Measurements from ENCODE around the gene UGT2A2.
A peak's percentile ranks its signal among the peaks of the same experiment; 100 is the strongest.
"Not testable (repeated sequence)": the region's sequence is repeated elsewhere in the genome, so short reads cannot be mapped to it uniquely, and the experiment has no call there.

The UGT2A2 gene

DNA sequence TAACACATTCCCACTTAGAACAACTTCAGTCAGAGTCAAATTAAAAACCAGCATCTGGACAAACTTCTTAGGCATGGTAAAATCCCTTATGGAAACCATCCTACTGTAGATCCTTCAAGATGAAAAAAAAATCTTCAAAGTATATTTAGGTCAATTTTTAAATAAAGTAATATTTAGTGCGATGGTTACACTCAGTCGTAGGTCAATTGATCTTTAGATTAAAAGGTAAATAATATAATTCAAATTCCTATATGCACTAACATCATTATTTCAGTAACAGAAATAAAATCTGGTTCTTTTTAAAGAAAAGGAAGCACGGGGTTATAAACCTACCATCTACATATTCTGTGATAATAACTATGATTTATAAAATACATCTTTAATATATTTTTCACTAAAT lies at the start of gene UGT2A2:
UGT2A2 (minus strand) TSS at position 101 of the 400 bp plus-strand sequence; CDS start at position 99, 2 bp downstream.
- no peak for DNase-seq

DNA sequence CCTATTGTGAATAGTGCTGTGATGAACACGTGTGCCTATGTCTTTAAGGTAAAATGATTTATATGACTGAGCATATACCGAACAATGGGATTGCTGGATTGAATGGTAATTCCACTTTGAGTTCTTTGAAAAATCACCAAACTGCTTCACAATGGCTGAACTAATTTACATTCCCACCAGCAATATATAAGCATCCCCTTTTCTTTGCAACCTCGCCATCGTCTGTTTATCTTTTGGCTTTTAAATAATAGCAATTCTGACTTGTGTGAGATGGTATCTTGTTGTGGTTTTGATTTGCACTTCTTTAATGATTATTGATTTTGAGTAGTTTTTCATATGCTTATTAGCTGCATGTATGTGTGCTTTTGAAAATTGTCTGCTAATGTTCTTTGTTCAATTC lies 45.4 kb upstream of the UGT2A2 start:
- DNase-seq = no peak

GRCh38 chr4:69668680-69669079 lies 29.2 kb upstream of the UGT2A2 start:
- DNase-seq = no peak

GRCh38 chr4:69664009-69664408 lies 24.6 kb upstream of the UGT2A2 start:
- not testable (repeated sequence) for DNase-seq

DNA sequence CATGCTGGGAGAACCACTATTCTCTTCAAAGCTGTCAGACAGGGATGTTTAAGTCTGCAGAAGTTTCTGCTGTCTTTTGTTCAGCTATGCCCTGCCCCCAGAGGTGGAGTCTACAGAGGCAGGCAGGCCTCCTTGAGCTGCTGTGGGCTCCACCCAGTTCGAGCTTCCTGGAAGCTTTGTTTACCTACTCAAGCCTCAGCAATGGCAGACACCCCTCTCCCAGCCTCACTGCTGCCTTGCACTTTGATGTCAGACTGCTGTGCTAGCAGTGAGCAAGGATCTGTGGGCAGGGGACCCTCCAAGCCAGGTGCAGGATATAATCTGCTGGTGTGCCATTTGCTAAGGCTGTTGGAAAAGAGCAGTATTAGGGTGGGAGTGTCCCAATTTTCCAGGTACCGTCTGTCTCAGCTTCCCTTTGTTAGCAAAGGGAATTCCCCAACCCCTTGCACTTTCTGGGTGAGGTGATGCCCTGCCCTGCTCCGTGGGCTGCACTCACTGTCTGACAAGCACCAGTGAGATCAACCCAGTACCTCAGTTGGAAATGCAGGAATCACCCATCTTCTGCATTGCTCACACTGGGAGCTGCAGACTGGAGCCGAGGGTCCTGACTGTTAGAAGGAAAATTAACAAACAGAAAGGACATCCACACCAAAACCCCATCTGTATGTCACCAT lies 21.8 kb upstream of the UGT2A2 start:
- not testable (repeated sequence) for DNase-seq

- DNase-seq = no peak
Measured at GRCh38 chr4:69658133-69658532, 18.7 kb upstream of the UGT2A2 start.

DNA sequence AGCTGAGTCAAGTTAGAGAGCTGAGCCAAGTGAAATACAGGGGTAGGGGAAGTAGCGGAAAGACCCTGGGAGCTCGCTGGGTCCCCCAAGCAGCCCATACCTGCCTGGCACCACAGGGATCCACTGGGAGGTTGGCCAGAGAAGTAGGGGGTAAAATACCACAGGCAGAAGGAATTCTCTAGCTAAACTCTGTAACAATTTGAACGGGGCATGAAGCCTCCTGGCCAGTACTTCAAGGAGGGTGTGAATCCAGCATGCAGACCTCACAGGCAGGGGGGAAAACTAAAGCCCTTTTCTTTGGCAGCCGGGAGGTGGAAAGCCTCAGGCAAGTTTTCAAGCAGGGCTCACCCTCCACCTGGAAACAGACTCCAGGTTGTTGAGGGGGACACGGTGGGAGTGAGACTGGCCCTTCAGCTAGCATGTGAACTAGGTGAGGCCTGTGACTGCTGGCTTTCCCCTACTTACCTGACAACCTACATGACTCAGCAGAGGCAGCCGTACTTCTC lies 17.3 kb upstream of the UGT2A2 start:
- peak; percentile 59 for DNase-seq

- DNase-seq = no peak
Measured at GRCh38 chr4:69653147-69653546, 13.7 kb upstream of the UGT2A2 start, which contains the start of gene UGT2A1. TSS of gene UGT2A1 (minus strand) at chr4:69653247. CDS start at chr4:69647644, 5,603 bp downstream.

DNA sequence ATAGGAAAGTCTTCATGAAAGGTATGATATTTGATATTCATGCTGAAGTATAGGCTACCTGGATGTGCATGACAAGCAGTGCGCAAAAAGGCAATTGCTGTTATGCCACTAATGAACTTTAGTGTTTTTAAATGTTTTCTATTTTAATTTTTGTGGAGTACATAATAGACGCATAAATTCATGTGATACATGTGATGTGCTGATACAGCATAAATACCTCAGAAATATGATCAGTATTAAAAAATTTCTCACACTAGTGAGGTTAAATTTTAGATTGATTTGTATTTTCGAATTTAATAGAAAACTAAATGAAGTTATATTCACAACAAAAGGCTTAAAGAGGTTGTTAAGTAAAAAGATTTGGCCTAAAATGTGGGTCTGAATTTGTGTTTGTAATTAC lies 11.4 kb upstream of the UGT2A2 start:
- no peak for DNase-seq

DNA sequence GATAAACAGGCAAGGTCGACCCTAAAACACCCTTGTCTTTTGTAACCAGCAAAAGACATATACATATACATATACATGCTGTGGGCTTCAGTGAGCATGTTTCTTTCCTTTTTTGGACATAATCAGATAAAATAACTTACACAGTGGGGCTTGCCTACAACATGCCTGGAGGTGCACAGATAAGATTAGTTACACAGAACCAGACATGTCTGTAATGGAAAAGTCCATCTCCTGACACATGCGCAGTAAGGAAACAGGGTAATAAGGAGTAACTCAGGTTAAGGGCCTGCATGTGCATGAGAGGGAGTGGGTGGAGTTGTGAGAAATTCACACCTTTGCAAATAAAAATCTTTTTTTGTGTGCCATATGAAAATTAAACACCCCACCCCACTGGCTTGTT lies 10.2 kb upstream of the UGT2A2 start:
- DNase-seq = no peak

DNA sequence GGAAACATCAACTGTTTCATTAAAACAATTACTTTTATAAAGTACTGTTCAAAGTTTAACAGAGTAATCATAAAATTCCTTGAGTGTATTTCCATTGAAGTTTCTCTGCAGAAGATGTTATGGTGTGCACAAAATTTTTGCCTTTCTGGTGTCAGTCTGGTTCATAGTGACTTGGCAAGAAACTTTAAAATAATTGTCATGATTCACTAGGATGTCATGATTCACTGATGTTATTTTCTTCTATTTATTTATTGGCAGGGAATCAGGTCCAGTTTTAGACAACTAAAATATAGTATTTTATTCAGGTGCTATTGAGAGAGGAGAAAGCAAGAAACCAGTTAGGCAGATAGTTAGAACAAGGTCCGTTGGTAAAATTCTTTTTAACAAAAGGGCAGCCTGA lies 9.8 kb upstream of the UGT2A2 start:
- DNase-seq = no peak

DNA sequence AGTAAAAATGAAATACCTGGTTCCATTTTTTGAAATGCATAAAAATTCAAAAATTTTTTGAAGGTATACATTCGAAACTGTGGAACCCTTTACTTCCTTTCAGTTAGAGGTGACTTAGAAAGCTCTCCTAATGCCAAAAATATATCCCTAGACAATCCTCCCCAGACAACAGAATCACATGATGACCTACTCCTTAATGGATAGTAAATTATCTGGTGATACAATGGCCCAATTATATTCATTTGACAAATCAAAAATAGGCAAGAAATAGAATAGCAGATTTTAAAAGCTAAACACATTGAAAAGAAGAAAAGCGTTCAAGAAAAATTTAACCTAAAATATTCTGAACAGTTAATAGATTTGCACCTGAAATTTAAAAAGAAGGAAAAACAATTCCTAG lies 3.5 kb upstream of the UGT2A2 start:
- DNase-seq = no peak

- DNase-seq = no peak
Measured at GRCh38 chr4:69640289-69640688, 847 bp upstream of the UGT2A2 start.

DNA sequence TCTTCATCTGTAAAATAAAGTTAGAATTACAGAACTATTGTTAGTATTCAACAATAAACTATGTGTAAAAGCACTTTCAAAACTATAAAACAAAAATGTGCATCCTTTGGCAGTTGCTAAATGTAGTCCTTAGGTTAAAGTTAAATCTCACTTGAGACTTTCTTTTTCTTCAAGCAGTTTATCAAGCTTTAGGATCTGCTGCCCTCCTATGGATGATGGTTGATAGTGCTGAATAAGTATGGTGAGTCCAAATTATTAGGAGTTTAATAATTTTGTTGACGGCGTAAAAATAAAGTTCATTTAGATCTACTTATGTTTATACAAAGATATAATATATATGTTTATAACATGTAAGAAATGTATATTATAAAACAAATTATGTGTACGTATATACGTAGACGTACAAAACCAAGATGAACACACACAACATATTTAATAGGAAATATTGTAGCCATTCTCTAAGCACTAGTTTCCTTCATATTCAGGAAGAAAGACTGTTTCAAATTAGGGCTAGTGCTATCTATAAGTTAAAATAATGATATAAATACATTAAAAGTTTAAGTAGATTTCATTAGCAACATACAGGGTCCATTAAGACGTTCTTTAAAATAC lies 22.3 kb downstream of the UGT2A2 start:
- DNase-seq = no peak

- DNase-seq = no peak
Measured at GRCh38 chr4:69610484-69610883, 29.0 kb downstream of the UGT2A2 start.

DNA sequence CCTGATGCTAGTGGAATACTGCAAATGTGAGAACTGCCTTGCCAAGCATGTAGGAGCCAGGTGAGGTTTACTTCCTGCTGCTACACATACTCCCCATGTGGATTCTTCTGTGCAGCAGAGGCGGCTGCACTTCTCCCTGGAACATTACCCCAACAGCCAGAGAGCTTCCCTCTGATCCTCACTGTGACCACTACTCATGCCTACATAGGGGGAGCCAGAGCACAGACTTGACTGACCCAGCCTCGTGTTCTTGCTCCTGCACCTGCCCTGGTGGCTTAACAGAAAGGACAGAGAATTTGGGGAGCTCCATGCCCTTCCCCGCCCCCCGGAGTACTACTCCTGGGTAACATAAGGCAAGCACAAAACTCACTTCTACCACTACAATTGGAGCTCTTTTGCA lies 38.4 kb downstream of the UGT2A2 start:
- no peak for DNase-seq

DNA sequence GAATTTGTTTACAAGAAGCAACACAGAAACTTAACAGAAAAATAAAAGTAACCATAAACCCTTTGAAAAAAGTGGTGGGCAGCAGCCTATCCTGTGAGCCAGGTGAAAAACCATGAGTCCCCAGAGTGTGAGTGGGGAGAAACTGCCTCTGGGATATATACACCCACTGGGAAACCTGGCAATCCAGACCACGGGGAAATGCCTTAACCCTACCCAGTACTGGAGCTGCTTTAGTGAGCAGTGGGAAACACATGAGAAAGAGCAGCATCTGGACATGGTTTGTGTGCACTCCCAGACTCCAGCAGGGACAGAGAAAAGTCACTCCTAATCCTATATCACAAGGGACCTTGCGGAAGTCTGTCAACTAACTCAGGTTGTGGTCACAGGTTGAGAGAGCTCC lies 39.4 kb downstream of the UGT2A2 start:
- DNase-seq = no peak

DNA sequence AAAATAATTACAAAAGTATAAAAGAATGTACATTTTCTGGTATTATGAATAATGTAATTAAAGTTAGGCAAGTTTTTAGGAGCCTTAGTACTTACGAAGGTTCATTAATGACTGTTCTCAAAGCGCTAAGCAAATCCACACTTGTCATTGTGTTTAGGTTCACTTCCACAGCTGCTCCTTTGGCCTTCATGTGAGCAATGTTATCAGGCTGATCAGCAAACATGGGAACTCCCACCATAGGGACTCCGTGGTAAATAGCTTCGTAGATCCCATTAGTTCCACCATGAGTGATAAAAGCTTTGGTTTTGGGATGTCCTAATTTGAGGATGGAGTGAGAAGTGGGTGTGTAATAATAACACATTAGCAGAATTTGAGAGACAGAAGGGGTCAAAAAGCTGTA lies 45.1 kb downstream of the UGT2A2 start:
- DNase-seq = no peak

- no peak for DNase-seq
Measured at GRCh38 chr4:69591364-69591763, 48.1 kb downstream of the UGT2A2 start.

- no peak for DNase-seq
Measured at GRCh38 chr4:69589884-69590283, 49.6 kb downstream of the UGT2A2 start.

DNA sequence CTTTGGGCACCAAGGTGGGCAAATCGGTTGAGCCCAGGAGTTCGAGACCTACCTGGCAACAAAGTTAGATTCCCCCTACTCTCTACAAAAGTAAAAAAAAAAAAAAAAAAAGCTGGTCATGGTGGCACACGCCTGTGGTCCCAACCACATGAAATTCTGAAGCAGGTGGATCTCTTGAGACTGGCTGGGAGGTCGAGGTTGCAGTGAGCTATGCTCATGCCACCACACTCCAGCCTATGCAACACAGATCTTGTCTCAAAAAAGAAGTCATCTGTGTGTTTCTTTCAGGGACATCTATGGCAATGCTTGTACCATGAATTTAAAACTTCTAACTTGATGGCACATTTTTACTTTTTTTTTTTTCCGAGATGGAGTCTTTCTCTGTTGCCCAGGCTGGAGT lies 55.3 kb downstream of the UGT2A2 start:
- DNase-seq = no peak

DNA sequence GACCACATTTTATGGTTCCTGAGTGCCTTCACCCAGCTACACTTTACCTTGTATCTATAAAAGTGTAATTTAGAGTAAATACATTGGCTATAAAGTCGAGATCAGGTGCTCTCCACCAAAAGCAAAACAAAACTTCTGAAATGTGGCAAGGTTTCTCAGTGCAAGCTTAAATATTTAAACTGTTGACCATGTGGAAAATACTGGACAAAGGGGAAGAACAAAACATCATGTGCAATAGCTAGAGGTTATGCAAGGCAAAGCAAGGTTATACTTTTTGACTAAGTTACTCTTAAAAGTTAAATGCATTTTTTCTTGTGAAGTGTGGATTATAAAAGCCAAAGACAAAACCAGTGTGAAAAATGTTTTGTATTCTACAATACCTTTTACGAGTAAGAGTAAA lies 55.9 kb downstream of the UGT2A2 start:
- no peak for DNase-seq

DNA sequence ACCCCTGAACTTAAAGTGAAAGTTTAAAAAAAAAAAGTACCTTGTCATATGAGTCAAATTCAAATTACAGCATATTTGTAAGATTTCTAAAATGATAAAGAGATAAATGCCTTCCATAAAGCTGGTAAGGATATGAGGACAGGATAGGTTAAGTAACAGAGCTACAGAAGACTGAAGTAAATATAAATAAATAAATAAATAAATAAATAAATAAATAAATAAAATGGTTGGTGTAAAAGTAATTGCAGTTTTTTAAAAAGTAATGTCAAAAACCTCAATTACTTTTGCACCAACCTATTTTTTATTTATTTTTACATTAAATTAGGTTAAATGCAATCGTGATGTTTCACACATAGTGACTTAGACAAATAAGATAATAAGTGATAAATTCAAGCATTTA lies 62.2 kb downstream of the UGT2A2 start:
- DNase-seq = no peak

- no peak for DNase-seq
Measured at GRCh38 chr4:69576251-69576877, 63.1 kb downstream of the UGT2A2 start.

Measured in islet precursor cell (in vitro differentiated cells).